ENCODE data around the gene CYB5R2.

The CYB5R2 gene

GRCh38 chr11:7630002-7630401, 43.3 kb downstream of the CYB5R2 start:
- H4K91ac ChIP-seq (ENCODE audit: low read length), result no peak overlapping the region
- H3K9ac ChIP-seq (ENCODE audit: low read length), result no peak overlapping the region
- H3K23ac ChIP-seq (ENCODE audit: low read length in 2 of 2), result no peak overlapping the region
- no peak for DNase-seq
- no peak overlapping the region for H3K4me2 ChIP-seq (ENCODE audit: low read length, poor library complexity, severe bottlenecking)
- no peak overlapping the region for H3K4ac ChIP-seq (ENCODE audit: low read depth in 1 of 2, low read length in 2 of 2)
- H3K36me3 ChIP-seq (ENCODE audit: control insufficient read depth in 1 of 2, insufficient read depth in 2 of 2, low read depth in 1 of 2, low read length in 2 of 2), result peaks cover 3 to 78% of the 10 kb centered on the region in 2 experiments
- no peaks in the 10 kb centered on the region for H3K4me1 ChIP-seq (ENCODE audit: control insufficient read depth, insufficient read depth, low read depth, low read length)
- no peaks in the 10 kb centered on the region for H3K9me3 ChIP-seq (ENCODE audit: control insufficient read depth, low read length)
- no peak overlapping the region for H2BK5ac ChIP-seq (ENCODE audit: low read depth, low read length, poor library complexity, severe bottlenecking)
- no peak overlapping the region for H3K18ac ChIP-seq (ENCODE audit: low read depth in 1 of 2, low read length in 2 of 2)
- 97% methylated on average over 2 of the region's 2 CpGs for WGBS
- H3K79me1 ChIP-seq (replicated peaks; ENCODE audit: low read length, poor library complexity, severe bottlenecking), result no peaks in the 10 kb centered on the region
- H2BK15ac ChIP-seq (ENCODE audit: low read depth, poor library complexity, severe bottlenecking), result no peak overlapping the region
- H2AK5ac ChIP-seq (ENCODE audit: low read length, severe bottlenecking), result no peak overlapping the region
- H4K8ac ChIP-seq (ENCODE audit: low read length), result no peak overlapping the region
- H2BK12ac ChIP-seq (ENCODE audit: low read length in 2 of 2), result no peak overlapping the region
- no peak overlapping the region for H3K4me3 ChIP-seq (ENCODE audit: insufficient read depth in 1 of 2, low read depth in 1 of 2, low read length in 2 of 2)
- H2AFZ ChIP-seq (ENCODE audit: low read depth, low read length), result no peak overlapping the region
- no peak overlapping the region for H2BK120ac ChIP-seq (ENCODE audit: low read depth, low read length)
- H3K14ac ChIP-seq (ENCODE audit: low read length in 2 of 2), result no peak overlapping the region
- H3K27ac ChIP-seq (ENCODE audit: low read length, poor library complexity, severe bottlenecking), result no peak overlapping the region
- no peaks in the 10 kb centered on the region for H3K27me3 ChIP-seq (ENCODE audit: control insufficient read depth in 1 of 2, insufficient read depth in 1 of 2, low read length in 2 of 2)

GRCh38 chr11:7628660-7629059, 44.6 kb downstream of the CYB5R2 start:
- Histone ChIP-seq H2AFZ (ENCODE audit: low read depth, low read length) (no peak overlapping the region), H2BK120ac (ENCODE audit: low read depth, low read length) (no peak overlapping the region), H3K4ac (ENCODE audit: low read depth in 1 of 2, low read length in 2 of 2) (no peak overlapping the region), H3K9ac (ENCODE audit: low read length) (no peak overlapping the region), H3K79me1 (replicated peaks; ENCODE audit: low read length, poor library complexity, severe bottlenecking) (no peaks in the 10 kb centered on the region), H3K18ac (ENCODE audit: low read depth in 1 of 2, low read length in 2 of 2) (no peak overlapping the region), H3K27ac (ENCODE audit: low read length, poor library complexity, severe bottlenecking) (no peak overlapping the region), H4K91ac (ENCODE audit: low read length) (no peak overlapping the region), H3K4me1 (ENCODE audit: control insufficient read depth, insufficient read depth, low read depth, low read length) (no peaks in the 10 kb centered on the region), H3K27me3 (ENCODE audit: control insufficient read depth in 1 of 2, insufficient read depth in 1 of 2, low read length in 2 of 2) (no peaks in the 10 kb centered on the region), H3K23ac (ENCODE audit: low read length in 2 of 2) (no peak overlapping the region), H2BK15ac (ENCODE audit: low read depth, poor library complexity, severe bottlenecking) (no peak overlapping the region), H3K14ac (ENCODE audit: low read length in 2 of 2) (no peak overlapping the region), H3K36me3 (ENCODE audit: control insufficient read depth in 1 of 2, insufficient read depth in 2 of 2, low read depth in 1 of 2, low read length in 2 of 2) (peaks cover 3 to 65% of the 10 kb centered on the region in 2 experiments), H2AK5ac (ENCODE audit: low read length, severe bottlenecking) (no peak overlapping the region), H2BK5ac (ENCODE audit: low read depth, low read length, poor library complexity, severe bottlenecking) (no peak overlapping the region), H4K8ac (ENCODE audit: low read length) (no peak overlapping the region), H3K4me2 (ENCODE audit: low read length, poor library complexity, severe bottlenecking) (no peak overlapping the region), H2BK12ac (ENCODE audit: low read length in 2 of 2) (no peak overlapping the region), H3K9me3 (ENCODE audit: control insufficient read depth, low read length) (no peaks in the 10 kb centered on the region), H3K4me3 (ENCODE audit: insufficient read depth in 1 of 2, low read depth in 1 of 2, low read length in 2 of 2) (no peak overlapping the region)
- no peak for DNase-seq
- WGBS, result 85% methylated on average over 3 of the region's 3 CpGs

- no peaks in the 10 kb centered on the region for H3K27me3 ChIP-seq (ENCODE audit: control insufficient read depth in 1 of 2, insufficient read depth in 1 of 2, low read length in 2 of 2)
- H3K36me3 ChIP-seq (ENCODE audit: control insufficient read depth in 1 of 2, insufficient read depth in 2 of 2, low read depth in 1 of 2, low read length in 2 of 2), result peaks cover 0 to 37% of the 10 kb centered on the region in 2 experiments
- H2BK120ac ChIP-seq (ENCODE audit: low read depth, low read length), result no peak overlapping the region
- no peak overlapping the region for H2AFZ ChIP-seq (ENCODE audit: low read depth, low read length)
- no peaks in the 10 kb centered on the region for H3K79me1 ChIP-seq (replicated peaks; ENCODE audit: low read length, poor library complexity, severe bottlenecking)
- no peak overlapping the region for H3K4ac ChIP-seq (ENCODE audit: low read depth in 1 of 2, low read length in 2 of 2)
- DNase-seq, result no peak
- WGBS, result 97% methylated on average over 1 of the region's 2 CpGs
- no peak overlapping the region for H3K23ac ChIP-seq (ENCODE audit: low read length in 2 of 2)
- H2BK12ac ChIP-seq (ENCODE audit: low read length in 2 of 2), result no peak overlapping the region
- H2BK15ac ChIP-seq (ENCODE audit: low read depth, poor library complexity, severe bottlenecking), result no peak overlapping the region
- no peak overlapping the region for H3K9ac ChIP-seq (ENCODE audit: low read length)
- no peaks in the 10 kb centered on the region for H3K4me1 ChIP-seq (ENCODE audit: control insufficient read depth, insufficient read depth, low read depth, low read length)
- no peak overlapping the region for H4K8ac ChIP-seq (ENCODE audit: low read length)
- no peak overlapping the region for H3K18ac ChIP-seq (ENCODE audit: low read depth in 1 of 2, low read length in 2 of 2)
- H3K9me3 ChIP-seq (ENCODE audit: control insufficient read depth, low read length), result no peaks in the 10 kb centered on the region
- H3K14ac ChIP-seq (ENCODE audit: low read length in 2 of 2), result no peak overlapping the region
- H4K91ac ChIP-seq (ENCODE audit: low read length), result no peak overlapping the region
- no peak overlapping the region for H2AK5ac ChIP-seq (ENCODE audit: low read length, severe bottlenecking)
- H3K27ac ChIP-seq (ENCODE audit: low read length, poor library complexity, severe bottlenecking), result no peak overlapping the region
- no peak overlapping the region for H3K4me3 ChIP-seq (ENCODE audit: insufficient read depth in 1 of 2, low read depth in 1 of 2, low read length in 2 of 2)
- no peak overlapping the region for H2BK5ac ChIP-seq (ENCODE audit: low read depth, low read length, poor library complexity, severe bottlenecking)
- no peak overlapping the region for H3K4me2 ChIP-seq (ENCODE audit: low read length, poor library complexity, severe bottlenecking)
Observed at GRCh38 chr11:7622721-7623120, 50.6 kb downstream of the CYB5R2 start.

GRCh38 chr11:7621554-7621953, 51.7 kb downstream of the CYB5R2 start:
- Histone ChIP-seq H2AFZ (ENCODE audit: low read depth, low read length) (no peak overlapping the region), H3K36me3 (ENCODE audit: control insufficient read depth in 1 of 2, insufficient read depth in 2 of 2, low read depth in 1 of 2, low read length in 2 of 2) (peaks cover 0 to 32% of the 10 kb centered on the region in 2 experiments), H3K9ac (ENCODE audit: low read length) (no peak overlapping the region), H3K18ac (ENCODE audit: low read depth in 1 of 2, low read length in 2 of 2) (no peak overlapping the region), H3K14ac (ENCODE audit: low read length in 2 of 2) (no peak overlapping the region), H3K9me3 (ENCODE audit: control insufficient read depth, low read length) (no peaks in the 10 kb centered on the region), H2AK5ac (ENCODE audit: low read length, severe bottlenecking) (no peak overlapping the region), H3K4me3 (ENCODE audit: insufficient read depth in 1 of 2, low read depth in 1 of 2, low read length in 2 of 2) (no peak overlapping the region), H2BK12ac (ENCODE audit: low read length in 2 of 2) (no peak overlapping the region), H3K27me3 (ENCODE audit: control insufficient read depth in 1 of 2, insufficient read depth in 1 of 2, low read length in 2 of 2) (no peaks in the 10 kb centered on the region), H3K4ac (ENCODE audit: low read depth in 1 of 2, low read length in 2 of 2) (no peak overlapping the region), H3K4me1 (ENCODE audit: control insufficient read depth, insufficient read depth, low read depth, low read length) (no peaks in the 10 kb centered on the region), H3K4me2 (ENCODE audit: low read length, poor library complexity, severe bottlenecking) (no peak overlapping the region), H3K27ac (ENCODE audit: low read length, poor library complexity, severe bottlenecking) (no peak overlapping the region), H2BK5ac (ENCODE audit: low read depth, low read length, poor library complexity, severe bottlenecking) (no peak overlapping the region), H4K8ac (ENCODE audit: low read length) (no peak overlapping the region), H2BK15ac (ENCODE audit: low read depth, poor library complexity, severe bottlenecking) (no peak overlapping the region), H2BK120ac (ENCODE audit: low read depth, low read length) (no peak overlapping the region), H3K23ac (ENCODE audit: low read length in 2 of 2) (no peak overlapping the region), H4K91ac (ENCODE audit: low read length) (no peak overlapping the region), H3K79me1 (replicated peaks; ENCODE audit: low read length, poor library complexity, severe bottlenecking) (no peaks in the 10 kb centered on the region)
- WGBS, result 6% methylated on average over 1 of the region's 1 CpG
- DNase-seq, result no peak

All from mesenchymal stem cell (in vitro differentiated cells and primary cell).